K562 (cell line): Measurements from ENCODE around the gene TCF4. TPM values are rescaled to one million over a fixed set of nuclear protein-coding genes. Genes with fewer than 3 reads are reported as not detected.

Source experiments
- ARID4B ChIP-seq: sonication (generic); formaldehyde crosslinking; IDR thresholded peaks from 2 replicates; pipeline ENCODE4 v1.8.0; 2022; ENCODE audit warnings: mild to moderate bottlenecking, missing genetic modification reagents
- BACH1 ChIP-seq: fragments of 200-800 bp; sonication (Bioruptor generic); IDR thresholded peaks from 2 replicates; pipeline ENCODE4 v1.6.1; 2016; ENCODE audit warnings: missing genetic modification characterization, missing compliant biosample characterization
- CBX5 ChIP-seq: IDR thresholded peaks from 2 replicates; pipeline ENCODE4 v1.6.1; 2014; ENCODE audit warnings: low read depth, borderline replicate concordance
- CCAR2 ChIP-seq: fragments of 200-400 bp; formaldehyde crosslinking; IDR thresholded peaks from 2 replicates; pipeline ENCODE4 v1.6.1; 2017; ENCODE audit warnings: mild to moderate bottlenecking, low read depth, low read length
- E2F3 ChIP-seq: fragments of 250-450 bp; sonication (Bioruptor Pico); IDR thresholded peaks from 2 replicates; pipeline ENCODE4 v1.4.0; 2020; ENCODE audit warnings: mild to moderate bottlenecking
- GTF2F1 ChIP-seq: IDR thresholded peaks from 2 replicates; pipeline ENCODE4 v1.6.1; 2011; ENCODE audit warnings: low read depth, low read length, improper control_type of control experiment
- ILF3 ChIP-seq: fragments of 450-650 bp; IDR thresholded peaks from 2 replicates; pipeline ENCODE4 v1.6.1; 2018; ENCODE audit warnings: antibody characterized with exemption, mild to moderate bottlenecking, moderate library complexity, borderline replicate concordance
- NCOA6 ChIP-seq: fragments of 450-650 bp; IDR thresholded peaks from 2 replicates; pipeline ENCODE4 v1.6.1; 2017; ENCODE audit warnings: mild to moderate bottlenecking
- NELFE ChIP-seq: IDR thresholded peaks from 2 replicates; pipeline ENCODE4 v1.6.1; 2011; ENCODE audit warnings: mild to moderate bottlenecking; ENCODE audit not compliant: insufficient read depth, insufficient read length
- NR3C1 ChIP-seq: sonication (generic); formaldehyde crosslinking; IDR thresholded peaks from 2 replicates; pipeline ENCODE4 v1.8.1; 2022; ENCODE audit warnings: missing genetic modification reagents
- PURB ChIP-seq: sonication (generic); formaldehyde crosslinking; IDR thresholded peaks from 2 replicates; pipeline ENCODE4 v1.9.0; 2021; ENCODE audit warnings: low read depth, mild to moderate bottlenecking, missing genetic modification reagents
- TARDBP ChIP-seq: fragments of 450-650 bp; IDR thresholded peaks from 2 replicates; pipeline ENCODE4 v1.6.1; 2016
- ZNF584 ChIP-seq: fragments of 200-800 bp; sonication (Bioruptor generic); IDR thresholded peaks from 2 replicates; pipeline ENCODE4 v1.6.1; 2016; ENCODE audit warnings: low read depth, mild to moderate bottlenecking, missing genetic modification characterization, missing compliant biosample characterization
- polyA plus RNA-seq, 8 experiments: library from polyadenylated mRNA; depleted of rRNA in 4 of 8; stranded (reverse) in 5 of 8; unstranded in 3 of 8; fragments of >200 nt; fragmentation: Nextera tagmentation in 2 of 8; fragmentation: Illumina TruSeq in 1 of 8; extraction: Ambion mirVana in 2 of 8; extraction: Trizol in 1 of 8; gene quantifications; 2 replicates each; pipeline versions ENCODE4 v1.2.1 to v1.2.3, GENCODE V29; 2011 to 2014; ENCODE audit warnings: inconsistent platforms in 1 of 8, missing spikeins in 1 of 8
- total RNA-seq, 7 experiments: library from RNA; depleted of rRNA in 6 of 7; stranded (reverse); fragments of >200 nt in 6 of 7; fragmentation: Illumina TruSeq in 2 of 7; extraction: Trizol in 2 of 7; gene quantifications; 2 replicates each; pipeline versions ENCODE4 v1.2.1 to v1.2.3, GENCODE V29; 2011 to 2021; ENCODE audit warnings: low replicate concordance in 1 of 7
- TF ChIP-seq, protein P1 (sequence below): fragments of 450-650 bp; IDR thresholded peaks from 2 replicates; pipeline ENCODE4 v1.7.1; 2018; ENCODE audit warnings: mild to moderate bottlenecking, low read depth; ENCODE audit not compliant: partially characterized antibody
- TF ChIP-seq, protein P2 (sequence below), 2 experiments: fragments of 450-650 bp in 1 of 2; sonication (generic) in 1 of 2; formaldehyde crosslinking; conservative IDR thresholded peaks; 2 replicates each; pipeline versions ENCODE4 v1.4.0 to v1.8.1; 2020 to 2022; ENCODE audit warnings: mild to moderate bottlenecking in 1 of 2, missing genetic modification reagents in 1 of 2
- TF ChIP-seq, protein P3 (sequence below): sonication (generic); formaldehyde crosslinking; IDR thresholded peaks from 2 replicates; pipeline ENCODE4 v1.4.0; 2020; ENCODE audit warnings: mild to moderate bottlenecking, missing genetic modification reagents
- TF ChIP-seq, protein P4 (sequence below): fragments of 150-350 bp; conservative IDR thresholded peaks from 2 replicates; pipeline ENCODE4 v1.6.1; 2014; ENCODE audit warnings: low read length

Gene TCF4
- total and polyA plus RNA-seq, 9 of the 15 experiments (the other 6 are each of a cell fraction or from before 2014, with no cell fraction given): 4.8 to 24.7 (median 15.2) TPM

- no peak for TF ChIP-seq NCOA6
- TF ChIP-seq, protein P1, sequence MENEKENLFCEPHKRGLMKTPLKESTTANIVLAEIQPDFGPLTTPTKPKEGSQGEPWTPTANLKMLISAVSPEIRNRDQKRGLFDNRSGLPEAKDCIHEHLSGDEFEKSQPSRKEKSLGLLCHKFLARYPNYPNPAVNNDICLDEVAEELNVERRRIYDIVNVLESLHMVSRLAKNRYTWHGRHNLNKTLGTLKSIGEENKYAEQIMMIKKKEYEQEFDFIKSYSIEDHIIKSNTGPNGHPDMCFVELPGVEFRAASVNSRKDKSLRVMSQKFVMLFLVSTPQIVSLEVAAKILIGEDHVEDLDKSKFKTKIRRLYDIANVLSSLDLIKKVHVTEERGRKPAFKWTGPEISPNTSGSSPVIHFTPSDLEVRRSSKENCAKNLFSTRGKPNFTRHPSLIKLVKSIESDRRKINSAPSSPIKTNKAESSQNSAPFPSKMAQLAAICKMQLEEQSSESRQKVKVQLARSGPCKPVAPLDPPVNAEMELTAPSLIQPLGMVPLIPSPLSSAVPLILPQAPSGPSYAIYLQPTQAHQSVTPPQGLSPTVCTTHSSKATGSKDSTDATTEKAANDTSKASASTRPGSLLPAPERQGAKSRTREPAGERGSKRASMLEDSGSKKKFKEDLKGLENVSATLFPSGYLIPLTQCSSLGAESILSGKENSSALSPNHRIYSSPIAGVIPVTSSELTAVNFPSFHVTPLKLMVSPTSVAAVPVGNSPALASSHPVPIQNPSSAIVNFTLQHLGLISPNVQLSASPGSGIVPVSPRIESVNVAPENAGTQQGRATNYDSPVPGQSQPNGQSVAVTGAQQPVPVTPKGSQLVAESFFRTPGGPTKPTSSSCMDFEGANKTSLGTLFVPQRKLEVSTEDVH: no peak
- no peak for TF ChIP-seq CCAR2
- no peak for TF ChIP-seq TARDBP
- TF ChIP-seq E2F3 (CRISPR knock-in tag): no peak
- TF ChIP-seq GTF2F1: no peak
- TF ChIP-seq ZNF584 (CRISPR knock-in tag): no peak
- TF ChIP-seq NELFE: no peak
- TF ChIP-seq CBX5: no peak
- no peak for TF ChIP-seq ILF3
- TF ChIP-seq PURB (CRISPR knock-in tag): no peak
- TF ChIP-seq ARID4B: no peak
- no peak for TF ChIP-seq NR3C1 (CRISPR knock-in tag)
- TF ChIP-seq, protein P2, sequence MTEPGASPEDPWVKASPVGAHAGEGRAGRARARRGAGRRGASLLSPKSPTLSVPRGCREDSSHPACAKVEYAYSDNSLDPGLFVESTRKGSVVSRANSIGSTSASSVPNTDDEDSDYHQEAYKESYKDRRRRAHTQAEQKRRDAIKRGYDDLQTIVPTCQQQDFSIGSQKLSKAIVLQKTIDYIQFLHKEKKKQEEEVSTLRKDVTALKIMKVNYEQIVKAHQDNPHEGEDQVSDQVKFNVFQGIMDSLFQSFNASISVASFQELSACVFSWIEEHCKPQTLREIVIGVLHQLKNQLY (CRISPR knock-in tag; conservative IDR thresholded peaks at IDR 0.05): no peak
- TF ChIP-seq, protein P3, sequence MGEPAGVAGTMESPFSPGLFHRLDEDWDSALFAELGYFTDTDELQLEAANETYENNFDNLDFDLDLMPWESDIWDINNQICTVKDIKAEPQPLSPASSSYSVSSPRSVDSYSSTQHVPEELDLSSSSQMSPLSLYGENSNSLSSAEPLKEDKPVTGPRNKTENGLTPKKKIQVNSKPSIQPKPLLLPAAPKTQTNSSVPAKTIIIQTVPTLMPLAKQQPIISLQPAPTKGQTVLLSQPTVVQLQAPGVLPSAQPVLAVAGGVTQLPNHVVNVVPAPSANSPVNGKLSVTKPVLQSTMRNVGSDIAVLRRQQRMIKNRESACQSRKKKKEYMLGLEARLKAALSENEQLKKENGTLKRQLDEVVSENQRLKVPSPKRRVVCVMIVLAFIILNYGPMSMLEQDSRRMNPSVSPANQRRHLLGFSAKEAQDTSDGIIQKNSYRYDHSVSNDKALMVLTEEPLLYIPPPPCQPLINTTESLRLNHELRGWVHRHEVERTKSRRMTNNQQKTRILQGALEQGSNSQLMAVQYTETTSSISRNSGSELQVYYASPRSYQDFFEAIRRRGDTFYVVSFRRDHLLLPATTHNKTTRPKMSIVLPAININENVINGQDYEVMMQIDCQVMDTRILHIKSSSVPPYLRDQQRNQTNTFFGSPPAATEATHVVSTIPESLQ (CRISPR knock-in tag): no peak
- TF ChIP-seq, protein P4, sequence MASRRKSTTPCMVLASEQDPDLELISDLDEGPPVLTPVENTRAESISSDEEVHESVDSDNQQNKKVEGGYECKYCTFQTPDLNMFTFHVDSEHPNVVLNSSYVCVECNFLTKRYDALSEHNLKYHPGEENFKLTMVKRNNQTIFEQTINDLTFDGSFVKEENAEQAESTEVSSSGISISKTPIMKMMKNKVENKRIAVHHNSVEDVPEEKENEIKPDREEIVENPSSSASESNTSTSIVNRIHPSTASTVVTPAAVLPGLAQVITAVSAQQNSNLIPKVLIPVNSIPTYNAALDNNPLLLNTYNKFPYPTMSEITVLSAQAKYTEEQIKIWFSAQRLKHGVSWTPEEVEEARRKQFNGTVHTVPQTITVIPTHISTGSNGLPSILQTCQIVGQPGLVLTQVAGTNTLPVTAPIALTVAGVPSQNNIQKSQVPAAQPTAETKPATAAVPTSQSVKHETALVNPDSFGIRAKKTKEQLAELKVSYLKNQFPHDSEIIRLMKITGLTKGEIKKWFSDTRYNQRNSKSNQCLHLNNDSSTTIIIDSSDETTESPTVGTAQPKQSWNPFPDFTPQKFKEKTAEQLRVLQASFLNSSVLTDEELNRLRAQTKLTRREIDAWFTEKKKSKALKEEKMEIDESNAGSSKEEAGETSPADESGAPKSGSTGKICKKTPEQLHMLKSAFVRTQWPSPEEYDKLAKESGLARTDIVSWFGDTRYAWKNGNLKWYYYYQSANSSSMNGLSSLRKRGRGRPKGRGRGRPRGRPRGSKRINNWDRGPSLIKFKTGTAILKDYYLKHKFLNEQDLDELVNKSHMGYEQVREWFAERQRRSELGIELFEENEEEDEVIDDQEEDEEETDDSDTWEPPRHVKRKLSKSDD: no peak
- TF ChIP-seq BACH1 (tag): peak; percentile 42; the same call in 1 of the 2 replicates
Observed at GRCh38 chr18:55517055-55517454, 70.9 kb downstream of the TCF4 start (continued).
